ENCODE measurements around the gene TEAD1. TPM values are rescaled to one million over a fixed set of nuclear protein-coding genes. Genes with fewer than 3 reads are reported as not detected.

Gene TEAD1
- total RNA-seq, 4 donors from 2014 or later, result 46.4 to 214 (median 61.2) TPM

DNA sequence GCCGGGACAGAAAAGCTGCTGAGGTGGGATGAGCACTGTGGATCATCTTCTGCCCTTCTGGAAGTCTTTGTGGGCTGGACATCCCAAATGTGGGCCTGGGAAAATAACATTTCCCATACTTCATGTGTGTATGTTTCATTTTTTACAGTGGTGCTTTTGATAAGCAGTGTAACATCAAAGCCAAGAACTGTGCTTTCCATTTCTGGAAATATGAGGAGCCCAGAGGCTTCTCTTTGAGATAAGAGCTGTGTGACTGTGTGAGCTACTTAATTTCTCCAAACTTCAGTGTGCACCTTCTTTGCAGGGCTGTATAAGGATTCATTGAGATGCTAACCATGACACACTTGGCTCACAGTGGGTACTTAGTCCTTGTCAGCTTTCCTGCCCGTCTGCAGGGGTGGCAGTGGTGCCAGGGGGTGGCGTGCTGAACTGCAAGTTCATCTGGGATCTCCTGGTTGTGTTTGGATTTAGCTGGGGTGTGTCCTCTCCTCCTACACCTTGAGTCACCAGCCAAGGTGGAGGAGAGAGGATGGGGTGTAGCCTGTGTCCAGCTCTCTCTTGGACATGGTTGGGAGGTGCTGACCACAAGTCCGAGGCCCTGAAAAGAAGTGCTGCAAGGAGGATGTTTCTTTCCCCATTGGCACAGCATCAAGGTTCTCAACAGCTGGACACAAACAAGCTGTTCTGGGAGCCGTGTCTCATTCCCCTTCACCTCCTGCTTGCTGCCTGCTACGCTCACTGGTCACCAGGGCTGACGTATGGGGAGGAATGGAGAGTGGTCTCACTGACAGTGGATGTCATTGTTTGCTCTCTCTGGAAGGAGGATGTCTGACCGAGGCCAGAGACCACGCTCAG is 139.4 kb downstream of the TEAD1 start:
- peaks cover 9 to 41% (median 25%) of the 10 kb centered on the region in 4 donors for H3K4me1 ChIP-seq
- DNase-seq, result peak; percentile 38
- peak overlapping the region; percentile 39 to 83 (median 76) for H3K27ac ChIP-seq
- no peak overlapping the region for H3K4me3 ChIP-seq
- no peak for TF ChIP-seq POLR2A (IDR thresholded peaks at IDR 0.05)
- TF ChIP-seq POLR2AphosphoS5 (IDR thresholded peaks at IDR 0.05), result peak in 2 of 3 donors; percentile 37 to 55
- no peak for TF ChIP-seq EP300 (IDR thresholded peaks at IDR 0.05; ENCODE audit: low read depth)
- TF ChIP-seq, protein P1, sequence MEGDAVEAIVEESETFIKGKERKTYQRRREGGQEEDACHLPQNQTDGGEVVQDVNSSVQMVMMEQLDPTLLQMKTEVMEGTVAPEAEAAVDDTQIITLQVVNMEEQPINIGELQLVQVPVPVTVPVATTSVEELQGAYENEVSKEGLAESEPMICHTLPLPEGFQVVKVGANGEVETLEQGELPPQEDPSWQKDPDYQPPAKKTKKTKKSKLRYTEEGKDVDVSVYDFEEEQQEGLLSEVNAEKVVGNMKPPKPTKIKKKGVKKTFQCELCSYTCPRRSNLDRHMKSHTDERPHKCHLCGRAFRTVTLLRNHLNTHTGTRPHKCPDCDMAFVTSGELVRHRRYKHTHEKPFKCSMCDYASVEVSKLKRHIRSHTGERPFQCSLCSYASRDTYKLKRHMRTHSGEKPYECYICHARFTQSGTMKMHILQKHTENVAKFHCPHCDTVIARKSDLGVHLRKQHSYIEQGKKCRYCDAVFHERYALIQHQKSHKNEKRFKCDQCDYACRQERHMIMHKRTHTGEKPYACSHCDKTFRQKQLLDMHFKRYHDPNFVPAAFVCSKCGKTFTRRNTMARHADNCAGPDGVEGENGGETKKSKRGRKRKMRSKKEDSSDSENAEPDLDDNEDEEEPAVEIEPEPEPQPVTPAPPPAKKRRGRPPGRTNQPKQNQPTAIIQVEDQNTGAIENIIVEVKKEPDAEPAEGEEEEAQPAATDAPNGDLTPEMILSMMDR (IDR thresholded peaks at IDR 0.05), result no peak
- H3K36me3 ChIP-seq, result no peaks in the 10 kb centered on the region
- WGBS, 2 donors (ENCODE audit: low coverage in 1 of 2), result 72% methylated on average over 9 of the region's 9 CpGs; no CpG with 5 or more reads in 1 of the 2 donors
- H3K27me3 ChIP-seq, result no peaks in the 10 kb centered on the region
- in situ Hi-C loops (cut with MboI; ENCODE audit: low pct_ligation_motif_present in 1 of 4, low pct_unique_long_range_greater_than_20kb in 1 of 4, low sequenced_read_pairs in 3 of 4), result no loop called here
- intact Hi-C loops (cut with DNase I; ENCODE audit: low total_unique reads), result loop anchor here (10.0 kb wide), 2 partner anchors 71 to 139 kb away; partner anchors contain the start of gene TEAD1
- H3K9me3 ChIP-seq, result no peaks in the 10 kb centered on the region

DNA sequence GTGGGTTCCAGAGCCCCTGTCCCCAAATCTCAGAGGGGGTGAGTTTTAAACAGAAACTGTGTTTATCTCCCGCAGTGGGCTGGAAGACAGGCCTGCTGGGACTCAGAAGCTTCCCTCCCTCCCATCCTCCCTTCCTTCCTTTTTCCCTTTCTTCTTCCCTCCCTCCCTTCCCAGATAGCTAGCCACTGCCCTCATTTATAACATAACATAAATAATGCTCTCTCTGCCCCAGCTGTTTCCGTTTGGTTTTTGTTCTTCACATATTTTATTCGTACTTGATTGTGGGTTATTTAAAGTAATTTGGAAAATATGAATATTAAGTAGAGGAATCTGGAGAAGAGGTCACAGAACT is 140.9 kb downstream of the TEAD1 start:
- Histone ChIP-seq H3K4me1 (peaks cover 9 to 32% (median 23%) of the 10 kb centered on the region in 4 donors), H3K36me3 (no peaks in the 10 kb centered on the region), H3K27ac (peak overlapping the region; percentile 59 to 83 (median 76)), H3K4me3 (no peak overlapping the region), H3K27me3 (no peaks in the 10 kb centered on the region), H3K9me3 (no peaks in the 10 kb centered on the region)
- TF ChIP-seq, protein P1 (IDR thresholded peaks at IDR 0.05), result no peak
- TF ChIP-seq POLR2A (IDR thresholded peaks at IDR 0.05) (no peak), EP300 (IDR thresholded peaks at IDR 0.05; ENCODE audit: low read depth) (no peak), POLR2AphosphoS5 (IDR thresholded peaks at IDR 0.05) (no peak)
- in situ Hi-C loops (cut with MboI; ENCODE audit: low pct_ligation_motif_present in 1 of 4, low pct_unique_long_range_greater_than_20kb in 1 of 4, low sequenced_read_pairs in 3 of 4) (no loop called here), intact Hi-C loops (cut with DNase I; ENCODE audit: low total_unique reads) (loop anchor here (10.0 kb wide), 2 partner anchors 70 to 140 kb away; partner anchors contain the start of gene TEAD1)
- 25 to 28% methylated on average over 3 of the region's 3 CpGs for WGBS, 2 donors (ENCODE audit: low coverage in 1 of 2)
- DNase-seq, result no peak

DNA sequence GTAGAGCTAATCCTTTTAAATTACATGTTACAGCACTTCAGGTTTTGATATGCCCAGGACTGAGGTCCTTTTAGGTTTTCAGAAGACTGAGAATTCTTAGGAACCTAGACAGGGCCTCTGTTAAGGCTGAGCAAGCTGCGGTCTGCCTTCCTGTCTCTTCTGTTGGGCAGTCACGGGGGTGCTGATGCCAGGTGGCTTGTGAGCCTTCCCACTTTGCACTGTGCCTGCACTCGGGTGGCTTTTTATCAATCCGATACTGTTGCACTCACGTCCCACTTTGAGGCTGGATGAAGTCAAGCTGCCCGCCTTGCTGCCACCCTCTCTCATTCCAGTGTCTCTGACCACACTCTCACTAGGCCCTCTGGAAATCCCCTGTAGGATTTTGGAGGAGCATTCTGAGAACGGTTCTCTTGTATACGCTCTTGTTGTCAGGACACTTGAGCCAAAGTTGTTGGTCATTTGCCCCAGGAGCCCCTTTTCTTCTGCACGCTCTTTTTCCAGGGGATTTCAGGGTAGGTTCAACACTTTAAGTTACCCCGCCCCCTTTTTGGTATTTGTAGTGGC is 141.8 kb downstream of the TEAD1 start:
- intact Hi-C loops (cut with DNase I; ENCODE audit: low total_unique reads) (loop anchor here (10.0 kb wide), 2 partner anchors 69 to 141 kb away; partner anchors contain the start of gene TEAD1), in situ Hi-C loops (cut with MboI; ENCODE audit: low pct_ligation_motif_present in 1 of 4, low pct_unique_long_range_greater_than_20kb in 1 of 4, low sequenced_read_pairs in 3 of 4) (no loop called here)
- no peak overlapping the region for H3K4me3 ChIP-seq
- TF ChIP-seq, protein P1 (IDR thresholded peaks at IDR 0.05), result no peak
- TF ChIP-seq EP300 (IDR thresholded peaks at IDR 0.05; ENCODE audit: low read depth) (no peak), POLR2A (IDR thresholded peaks at IDR 0.05) (no peak), POLR2AphosphoS5 (IDR thresholded peaks at IDR 0.05) (no peak)
- DNase-seq, result no peak
- H3K4me1 ChIP-seq, result peaks cover 9 to 32% (median 22%) of the 10 kb centered on the region in 4 donors
- no peaks in the 10 kb centered on the region for H3K27me3 ChIP-seq
- no peaks in the 10 kb centered on the region for H3K9me3 ChIP-seq
- WGBS, 2 donors (ENCODE audit: low coverage in 1 of 2), result 79 to 85% methylated on average over 5 to 10 of the region's 10 CpGs
- no peaks in the 10 kb centered on the region for H3K36me3 ChIP-seq
- H3K27ac ChIP-seq, result peak overlapping the region in 3 of 4 donors; percentile 59 to 83 (median 77)

DNA sequence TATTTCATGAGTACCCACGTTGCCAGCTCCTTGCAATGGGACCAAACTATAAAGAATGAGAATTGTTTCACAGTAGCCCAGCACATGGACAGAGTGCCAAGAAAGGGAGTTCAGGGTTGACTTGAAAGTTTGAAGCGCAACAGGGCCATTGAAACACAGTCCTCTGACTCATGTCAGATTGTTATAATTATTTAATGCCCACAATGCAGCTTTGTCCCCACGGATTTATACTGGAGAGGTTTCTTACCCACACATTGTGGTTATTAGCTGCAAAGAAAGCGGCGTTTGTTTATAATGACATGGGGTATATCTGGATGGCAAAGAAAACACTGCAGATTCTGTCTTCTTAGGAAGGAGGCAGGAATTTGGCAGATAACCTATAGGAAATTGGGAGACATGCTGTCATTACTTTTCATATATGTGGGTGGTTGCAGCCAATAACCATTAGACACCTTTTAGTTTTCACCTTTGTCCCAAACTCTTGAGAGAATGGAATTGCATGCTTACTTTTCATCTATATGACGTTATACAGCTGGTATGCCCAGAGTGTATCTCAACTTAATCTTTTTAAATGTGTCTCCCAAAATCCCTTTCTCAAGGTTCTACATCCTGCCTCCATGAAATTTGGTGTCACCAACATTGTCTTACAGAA is 143.6 kb downstream of the TEAD1 start:
- intact Hi-C loops (cut with DNase I; ENCODE audit: low total_unique reads) (loop anchor here (10.0 kb wide), 2 partner anchors 67 to 143 kb away; partner anchors contain the start of gene TEAD1), in situ Hi-C loops (cut with MboI; ENCODE audit: low pct_ligation_motif_present in 1 of 4, low pct_unique_long_range_greater_than_20kb in 1 of 4, low sequenced_read_pairs in 3 of 4) (no loop called here)
- Histone ChIP-seq H3K4me1 (peaks cover 9 to 31% (median 21%) of the 10 kb centered on the region in 4 donors), H3K27me3 (no peaks in the 10 kb centered on the region), H3K27ac (no peak overlapping the region), H3K9me3 (no peaks in the 10 kb centered on the region), H3K36me3 (no peaks in the 10 kb centered on the region), H3K4me3 (no peak overlapping the region)
- WGBS, 2 donors (ENCODE audit: low coverage in 1 of 2), result 65 to 66% methylated on average over 6 of the region's 6 CpGs
- TF ChIP-seq EP300 (IDR thresholded peaks at IDR 0.05; ENCODE audit: low read depth) (no peak), POLR2A (IDR thresholded peaks at IDR 0.05) (no peak), POLR2AphosphoS5 (IDR thresholded peaks at IDR 0.05) (no peak)
- TF ChIP-seq, protein P1 (IDR thresholded peaks at IDR 0.05), result no peak
- DNase-seq, result no peak
